HCT116 (cell line): ENCODE results near the gene FER. TPM values are rescaled to one million over a fixed set of nuclear protein-coding genes. Genes with fewer than 3 reads are reported as not detected.

Experiments
- ATAC-seq: fragments of 200-7000 bp; cut with Tn5 transposase; 2 replicates; pipeline ENCODE4 v1.9.1; 2020; ENCODE audit warnings: mild to moderate bottlenecking, moderate library complexity
- BruUV-seq: library from RNA; stranded (reverse); fragments of 400-500 nt; replicated peaks from 2 replicates; lab custom pipeline; 2021; lab: Mats Ljungman, UMichigan
- CTCF ChIA-PET: fragments of 300-600 bp; sonication (Branson Sonifier 250); formaldehyde crosslinking; loops from one replicate; lab custom pipeline; 2021; ENCODE audit warnings: antibody characterized with exemption; lab: Charles Lee
- POLR2A ChIA-PET: fragments of 300-600, 350-600 bp; sonication (Branson Sonifier 250); formaldehyde crosslinking; loops from one replicate; lab custom pipeline; 2021; ENCODE audit warnings: antibody characterized with exemption; lab: Charles Lee
- RAD21 ChIA-PET, 2 experiments: fragments of 300-600 bp; sonication (Branson Sonifier 250); formaldehyde crosslinking; loops; one replicate each; lab custom pipeline; 2023; ENCODE audit warnings: low total read pairs in 2 of 2; ENCODE audit not compliant: uncharacterized antibody in 2 of 2, unreplicated experiment in 2 of 2, low non-redundant PET in 1 of 2; lab: Charles Lee
- DNase-seq: peaks from one replicate; pipeline ENCODE4 v3.0.0-alpha.2; 2010; ENCODE audit warnings: low read depth, low spot score
- H2AFZ ChIP-seq: fragments of 200-600 bp; shearing (Covaris generic), sonication (generic); 2 replicates; pipeline ENCODE4 v1.6.1; 2017; ENCODE audit warnings: low read depth, mixed run types, mixed read lengths, antibody characterized with exemption, low read length; ENCODE audit not compliant: poor library complexity, severe bottlenecking
- H3K27ac ChIP-seq: 2 replicates; pipeline ENCODE4 v1.5.1; 2012; ENCODE audit warnings: low read depth, low read length
- H3K27me3 ChIP-seq: fragments of 200-600 bp; sonication (generic); 2 replicates; pipeline ENCODE4 v1.6.1; 2016; ENCODE audit warnings: mixed run types, low read length, mixed read lengths; ENCODE audit not compliant: insufficient read depth
- H3K36me3 ChIP-seq, 2 experiments: fragments of 200-500 bp in 1 of 2; fragments of 200-600 bp in 1 of 2; sonication (Bioruptor generic) in 1 of 2; sonication (generic) in 1 of 2; 2 replicates each; pipeline versions ENCODE4 v1.5.1 to v1.6.1; 2014 to 2016; ENCODE audit warnings: low read length in 2 of 2, inconsistent platforms in 1 of 2, mixed read lengths in 1 of 2, mixed run types in 1 of 2; ENCODE audit not compliant: insufficient read depth in 2 of 2, control insufficient read depth in 1 of 2
- H3K4me1 ChIP-seq, 2 experiments: fragments of 200-600 bp in 1 of 2; sonication (generic) in 1 of 2; 2 replicates each; pipeline versions ENCODE4 v1.5.1 to v1.6.1; 2012 to 2017; ENCODE audit warnings: low read length in 2 of 2, inconsistent platforms in 1 of 2, mild to moderate bottlenecking in 1 of 2, mixed read lengths in 1 of 2, mixed run types in 1 of 2, moderate library complexity in 1 of 2; ENCODE audit not compliant: insufficient read depth in 2 of 2, control insufficient read depth in 1 of 2
- H3K4me2 ChIP-seq: fragments of 200-600 bp; sonication (generic); 2 replicates; pipeline ENCODE4 v1.6.1; 2017; ENCODE audit warnings: mixed run types, low read length, mixed read lengths
- H3K4me3 ChIP-seq, 2 experiments: fragments of 200-600 bp in 1 of 2; sonication (generic) in 1 of 2; replicated peaks in 1 of 2; 2 replicates each; pipeline ENCODE4 v1.5.1; 2011 to 2016; ENCODE audit warnings: low read length in 2 of 2, control low read depth in 1 of 2, low read depth in 1 of 2, mild to moderate bottlenecking in 1 of 2, mixed read lengths in 1 of 2, mixed run types in 1 of 2
- H3K79me2 ChIP-seq: fragments of 200-600 bp; sonication (generic); 2 replicates; pipeline ENCODE4 v1.6.1; 2017; ENCODE audit warnings: mild to moderate bottlenecking, mixed run types, low read length, moderate library complexity, mixed read lengths; ENCODE audit not compliant: insufficient read depth
- H3K9ac ChIP-seq: fragments of 200-600 bp; sonication (generic); 2 replicates; pipeline ENCODE4 v1.6.1; 2016; ENCODE audit warnings: low read length, mixed read lengths
- H3K9me2 ChIP-seq: fragments of 200-600 bp; sonication (generic), shearing (Covaris generic); 2 replicates; pipeline ENCODE4 v1.6.1; 2017; ENCODE audit warnings: mixed run types, mild to moderate bottlenecking, moderate library complexity; ENCODE audit not compliant: insufficient read depth
- H3K9me3 ChIP-seq, 2 experiments: fragments of 200-500 bp in 1 of 2; fragments of 200-600 bp in 1 of 2; sonication (Bioruptor generic) in 1 of 2; sonication (generic) in 1 of 2; 2 replicates each; pipeline ENCODE4 v1.6.1; 2014 to 2017; ENCODE audit warnings: low read length in 2 of 2, mixed read lengths in 2 of 2, inconsistent platforms in 1 of 2, low read depth in 1 of 2, mild to moderate bottlenecking in 1 of 2, mixed run types in 1 of 2, moderate library complexity in 1 of 2; ENCODE audit not compliant: control insufficient read depth in 1 of 2, insufficient read depth in 1 of 2
- H4K20me1 ChIP-seq: fragments of 200-600 bp; sonication (generic), shearing (Covaris generic); 2 replicates; pipeline ENCODE4 v1.6.1; 2017; ENCODE audit warnings: mixed run types, mild to moderate bottlenecking, moderate library complexity; ENCODE audit not compliant: insufficient read depth
- CBX3 ChIP-seq: IDR thresholded peaks from 2 replicates; pipeline ENCODE4 v1.6.1; 2012; ENCODE audit warnings: low read depth
- CEBPB ChIP-seq: IDR thresholded peaks from 2 replicates; pipeline ENCODE4 v1.6.1; 2012; ENCODE audit warnings: low read depth
- EGR1 ChIP-seq: IDR thresholded peaks from 2 replicates; pipeline ENCODE4 v1.6.1; 2012; ENCODE audit warnings: low read depth
- EZH2phosphoT487 ChIP-seq: fragments of 200-600 bp; IDR thresholded peaks from 2 replicates; pipeline ENCODE4 v1.6.1; 2018; ENCODE audit warnings: antibody characterized with exemption, borderline replicate concordance
- FOSL1 ChIP-seq: IDR thresholded peaks from 2 replicates; pipeline ENCODE4 v1.6.1; 2012; ENCODE audit warnings: low read depth
- JUND ChIP-seq: IDR thresholded peaks from 2 replicates; pipeline ENCODE4 v1.6.1; 2012
- POLR2A ChIP-seq: IDR thresholded peaks from 2 replicates; pipeline ENCODE4 v1.7.0; 2011; ENCODE audit warnings: borderline replicate concordance; ENCODE audit not compliant: insufficient read depth, insufficient read length; ENCODE audit errors: extremely low read depth
- POLR2AphosphoS5 ChIP-seq: IDR thresholded peaks from 2 replicates; pipeline ENCODE4 v1.6.1; 2011; ENCODE audit warnings: mild to moderate bottlenecking, low read depth, low read length, moderate library complexity
- RAD21 ChIP-seq: IDR thresholded peaks from 2 replicates; pipeline ENCODE4 v1.6.1; 2012; ENCODE audit warnings: low read depth, mild to moderate bottlenecking
- SIN3A ChIP-seq: IDR thresholded peaks from 2 replicates; pipeline ENCODE4 v1.6.1; 2012; ENCODE audit warnings: low read depth
- SP1 ChIP-seq: IDR thresholded peaks from 2 replicates; pipeline ENCODE4 v1.6.1; 2012; ENCODE audit warnings: low read depth
- SRF ChIP-seq: IDR thresholded peaks from 2 replicates; pipeline ENCODE4 v1.6.1; 2012; ENCODE audit warnings: low read depth
- TCF7L2 ChIP-seq: IDR thresholded peaks from 2 replicates; pipeline ENCODE4 v1.7.0; 2011; ENCODE audit warnings: borderline replicate concordance, inconsistent platforms; ENCODE audit not compliant: insufficient read depth, insufficient read length; ENCODE audit errors: extremely low read depth
- YY1 ChIP-seq: IDR thresholded peaks from 2 replicates; pipeline ENCODE4 v1.6.1; 2011; ENCODE audit warnings: low read length, low read depth, moderate library complexity, mild to moderate bottlenecking; ENCODE audit not compliant: insufficient replicate concordance; ENCODE audit errors: extremely low read depth
- ZFX ChIP-seq: fragments of 450-650 bp; IDR thresholded peaks from 2 replicates; pipeline ENCODE4 v1.6.1; 2017
- intact Hi-C: fragments of 100-400 bp; cut with micrococcal nuclease; formaldehyde crosslinking; loops from 2 replicates; pipeline ENCODE4 v1.10.0; 2022
- total RNA-seq: library from RNA; stranded (reverse); gene quantifications from one replicate; pipeline ENCODE4 v1.2.1, GENCODE V29; 2021; ENCODE audit not compliant: unreplicated experiment
- TF ChIP-seq, protein P1 (sequence below): IDR thresholded peaks from 2 replicates; pipeline ENCODE4 v1.6.1; 2012; ENCODE audit warnings: low read depth
- TF ChIP-seq, protein P2 (sequence below): IDR thresholded peaks from 2 replicates; pipeline ENCODE4 v1.6.1; 2012
- TF ChIP-seq, protein P3 (sequence below): IDR thresholded peaks from 2 replicates; pipeline ENCODE4 v1.6.1; 2012

FER gene
- total RNA-seq, 1 experiment from 2014 or later: 32.0 TPM

DNA sequence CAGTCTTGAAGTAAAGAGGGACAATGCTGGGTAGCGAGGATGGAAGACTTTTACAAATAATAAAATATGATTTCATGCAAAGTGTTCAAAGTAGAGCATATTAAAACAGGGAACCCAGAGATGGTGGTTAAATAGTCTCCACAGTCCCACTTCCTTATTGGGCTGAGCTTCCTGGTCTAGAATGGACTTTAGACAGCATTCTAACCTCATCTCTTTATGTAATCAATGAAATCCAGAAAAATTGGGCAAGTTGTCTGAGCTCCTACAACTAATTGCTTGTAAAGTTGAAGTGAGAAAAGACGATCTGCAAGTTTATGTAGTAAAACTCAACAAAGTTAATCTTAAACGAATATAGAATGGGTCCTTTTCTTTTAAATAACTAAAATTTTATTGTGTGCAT is 333.2 kb downstream of the FER start:
- H3K9ac ChIP-seq: no peak overlapping the region
- no peak overlapping the region for H2AFZ ChIP-seq
- H3K4me2 ChIP-seq: no peak overlapping the region
- no peak overlapping the region for H3K27ac ChIP-seq
- no peaks in the 10 kb centered on the region for H3K27me3 ChIP-seq
- no peaks in the 10 kb centered on the region for H4K20me1 ChIP-seq
- ChIA-PET POLR2A (no interaction called here), CTCF (no interaction called here), RAD21 (no interaction called here)
- TF ChIP-seq RAD21 (no peak), POLR2AphosphoS5 (no peak), SIN3A (no peak), SRF (no peak), TCF7L2 (no peak), ZFX (no peak), FOSL1 (no peak), POLR2A (no peak), JUND (no peak), CBX3 (no peak), CEBPB (no peak), YY1 (no peak), EZH2phosphoT487 (no peak), EGR1 (no peak), SP1 (no peak)
- TF ChIP-seq, protein P1, sequence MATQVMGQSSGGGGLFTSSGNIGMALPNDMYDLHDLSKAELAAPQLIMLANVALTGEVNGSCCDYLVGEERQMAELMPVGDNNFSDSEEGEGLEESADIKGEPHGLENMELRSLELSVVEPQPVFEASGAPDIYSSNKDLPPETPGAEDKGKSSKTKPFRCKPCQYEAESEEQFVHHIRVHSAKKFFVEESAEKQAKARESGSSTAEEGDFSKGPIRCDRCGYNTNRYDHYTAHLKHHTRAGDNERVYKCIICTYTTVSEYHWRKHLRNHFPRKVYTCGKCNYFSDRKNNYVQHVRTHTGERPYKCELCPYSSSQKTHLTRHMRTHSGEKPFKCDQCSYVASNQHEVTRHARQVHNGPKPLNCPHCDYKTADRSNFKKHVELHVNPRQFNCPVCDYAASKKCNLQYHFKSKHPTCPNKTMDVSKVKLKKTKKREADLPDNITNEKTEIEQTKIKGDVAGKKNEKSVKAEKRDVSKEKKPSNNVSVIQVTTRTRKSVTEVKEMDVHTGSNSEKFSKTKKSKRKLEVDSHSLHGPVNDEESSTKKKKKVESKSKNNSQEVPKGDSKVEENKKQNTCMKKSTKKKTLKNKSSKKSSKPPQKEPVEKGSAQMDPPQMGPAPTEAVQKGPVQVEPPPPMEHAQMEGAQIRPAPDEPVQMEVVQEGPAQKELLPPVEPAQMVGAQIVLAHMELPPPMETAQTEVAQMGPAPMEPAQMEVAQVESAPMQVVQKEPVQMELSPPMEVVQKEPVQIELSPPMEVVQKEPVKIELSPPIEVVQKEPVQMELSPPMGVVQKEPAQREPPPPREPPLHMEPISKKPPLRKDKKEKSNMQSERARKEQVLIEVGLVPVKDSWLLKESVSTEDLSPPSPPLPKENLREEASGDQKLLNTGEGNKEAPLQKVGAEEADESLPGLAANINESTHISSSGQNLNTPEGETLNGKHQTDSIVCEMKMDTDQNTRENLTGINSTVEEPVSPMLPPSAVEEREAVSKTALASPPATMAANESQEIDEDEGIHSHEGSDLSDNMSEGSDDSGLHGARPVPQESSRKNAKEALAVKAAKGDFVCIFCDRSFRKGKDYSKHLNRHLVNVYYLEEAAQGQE: no peak
- TF ChIP-seq, protein P2, sequence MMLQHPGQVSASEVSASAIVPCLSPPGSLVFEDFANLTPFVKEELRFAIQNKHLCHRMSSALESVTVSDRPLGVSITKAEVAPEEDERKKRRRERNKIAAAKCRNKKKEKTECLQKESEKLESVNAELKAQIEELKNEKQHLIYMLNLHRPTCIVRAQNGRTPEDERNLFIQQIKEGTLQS: no peak
- TF ChIP-seq, protein P3, sequence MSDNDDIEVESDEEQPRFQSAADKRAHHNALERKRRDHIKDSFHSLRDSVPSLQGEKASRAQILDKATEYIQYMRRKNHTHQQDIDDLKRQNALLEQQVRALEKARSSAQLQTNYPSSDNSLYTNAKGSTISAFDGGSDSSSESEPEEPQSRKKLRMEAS: no peak
- DNase-seq: no peak
- H3K79me2 ChIP-seq: no peaks in the 10 kb centered on the region
- no peak for ATAC-seq
- H3K36me3 ChIP-seq: no peaks in the 10 kb centered on the region
- H3K9me2 ChIP-seq: no peaks in the 10 kb centered on the region
- no peak overlapping the region for H3K4me3 ChIP-seq
- no TSS peak for BruUV-seq
- intact Hi-C loops: no loop called here
- no peaks in the 10 kb centered on the region for H3K4me1 ChIP-seq
- no peaks in the 10 kb centered on the region for H3K9me3 ChIP-seq
